Measurements from ENCODE around the gene ST3GAL4.

GRCh38 chr11:126415128-126415527 lies 59.6 kb downstream of the ST3GAL4 start:
- TF ChIP-seq CTCF (conservative IDR thresholded peaks at IDR 0.05) (no peak), ZFX (IDR thresholded peaks at IDR 0.05) (no peak)
